Uterus (tissue), 2 donors: ENCODE data around the gene GPR160.

Experiments used
- CTCF ChIP-seq, 4 experiments: fragments of 200-600 bp in 2 of 4; fragments of 450-650 bp in 2 of 4; sonication (generic) in 2 of 4; IDR thresholded peaks; one replicate each; pipeline ENCODE4 v1.5.1; 2016 to 2019; ENCODE audit warnings: antibody characterized with exemption in 4 of 4, mild to moderate bottlenecking in 2 of 4, moderate library complexity in 1 of 4
- POLR2A ChIP-seq, 2 donors: fragments of 450-650 bp; IDR thresholded peaks; one replicate each; pipeline ENCODE4 v1.6.1; 2016; ENCODE audit warnings: antibody characterized with exemption in 2 of 2, mild to moderate bottlenecking in 1 of 2, moderate library complexity in 1 of 2

- TF ChIP-seq CTCF (IDR thresholded peaks at IDR 0.05) (no peak), POLR2A (IDR thresholded peaks at IDR 0.05) (no peak)
These were observed 17.4 kb downstream of the GPR160 start for GRCh38 chr3:170055209-170055608.
